PC-3 (cell line): ENCODE measurements around the gene PSME2.

Experiments
- EZH2phosphoT487 ChIP-seq: fragments of 300-600 bp; sonication (generic); IDR thresholded peaks from 2 replicates; pipeline ENCODE4 v1.6.1; 2018; ENCODE audit warnings: mild to moderate bottlenecking, antibody characterized with exemption, low read length, borderline replicate concordance
- TF ChIP-seq, protein P1 (sequence below): fragments of 300-600 bp; sonication (generic); conservative IDR thresholded peaks from 2 replicates; pipeline ENCODE4 v1.5.1; 2017; ENCODE audit warnings: antibody characterized with exemption, low read depth, mild to moderate bottlenecking, low read length

DNA sequence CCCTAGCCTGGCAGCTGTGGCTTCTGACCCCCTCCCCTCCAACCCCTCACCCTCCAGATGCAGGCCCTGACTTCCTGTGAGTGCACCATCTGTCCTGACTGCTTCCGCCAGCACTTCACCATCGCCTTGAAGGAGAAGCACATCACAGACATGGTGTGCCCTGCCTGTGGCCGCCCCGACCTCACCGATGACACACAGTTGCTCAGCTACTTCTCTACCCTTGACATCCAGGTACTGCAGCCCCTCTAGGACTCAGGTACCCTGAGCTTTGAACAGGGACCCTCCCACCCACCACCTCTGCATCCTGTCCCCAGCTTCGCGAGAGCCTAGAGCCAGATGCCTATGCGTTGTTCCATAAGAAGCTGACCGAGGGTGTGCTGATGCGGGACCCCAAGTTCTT, 8.7 kb upstream of the PSME2 start:
- TF ChIP-seq, protein P1, sequence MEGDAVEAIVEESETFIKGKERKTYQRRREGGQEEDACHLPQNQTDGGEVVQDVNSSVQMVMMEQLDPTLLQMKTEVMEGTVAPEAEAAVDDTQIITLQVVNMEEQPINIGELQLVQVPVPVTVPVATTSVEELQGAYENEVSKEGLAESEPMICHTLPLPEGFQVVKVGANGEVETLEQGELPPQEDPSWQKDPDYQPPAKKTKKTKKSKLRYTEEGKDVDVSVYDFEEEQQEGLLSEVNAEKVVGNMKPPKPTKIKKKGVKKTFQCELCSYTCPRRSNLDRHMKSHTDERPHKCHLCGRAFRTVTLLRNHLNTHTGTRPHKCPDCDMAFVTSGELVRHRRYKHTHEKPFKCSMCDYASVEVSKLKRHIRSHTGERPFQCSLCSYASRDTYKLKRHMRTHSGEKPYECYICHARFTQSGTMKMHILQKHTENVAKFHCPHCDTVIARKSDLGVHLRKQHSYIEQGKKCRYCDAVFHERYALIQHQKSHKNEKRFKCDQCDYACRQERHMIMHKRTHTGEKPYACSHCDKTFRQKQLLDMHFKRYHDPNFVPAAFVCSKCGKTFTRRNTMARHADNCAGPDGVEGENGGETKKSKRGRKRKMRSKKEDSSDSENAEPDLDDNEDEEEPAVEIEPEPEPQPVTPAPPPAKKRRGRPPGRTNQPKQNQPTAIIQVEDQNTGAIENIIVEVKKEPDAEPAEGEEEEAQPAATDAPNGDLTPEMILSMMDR, result no peak
- TF ChIP-seq EZH2phosphoT487, result no peak
